Fibroblast of upper back skin (primary cell): ENCODE data around the gene GNAS-AS1.
A peak's percentile ranks its signal among the peaks of the same experiment; 100 is the strongest.

Experiments
- DNase-seq: peaks from one replicate; pipeline ENCODE4 v3.0.0-alpha.2; 2013

The GNAS-AS1 gene

DNA sequence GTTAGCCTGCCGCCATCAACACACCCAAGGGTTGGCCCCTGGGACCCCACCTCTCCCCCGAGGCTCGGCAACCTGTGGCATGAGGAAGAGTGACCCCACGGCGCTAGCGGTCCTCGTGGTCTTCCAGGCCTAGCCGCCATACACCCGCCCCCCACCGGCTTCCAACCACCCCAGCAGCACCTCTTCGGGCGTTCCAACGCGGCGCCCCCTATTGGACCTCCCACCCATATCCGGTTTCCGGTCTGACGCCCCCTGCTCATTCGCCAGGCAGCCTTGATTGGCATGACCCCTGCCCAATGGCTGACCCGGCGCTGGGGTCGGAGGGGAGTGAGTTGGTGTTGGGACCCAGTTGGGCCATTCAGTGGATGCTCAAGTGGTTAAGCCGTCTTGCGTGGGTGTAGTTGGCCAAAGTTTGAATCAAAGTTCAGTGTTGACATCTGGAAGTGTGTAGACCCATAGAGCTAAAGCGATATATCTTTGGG lies at the start of gene GNAS-AS1:
Gene GNAS-AS1, minus strand, starts transcription at position 210 of the 482 bp plus-strand sequence.
- peak; percentile 90 for DNase-seq

GRCh38 chr20:58900397-58900796 lies 49.7 kb upstream of the GNAS-AS1 start:
- DNase-seq, result peak; percentile 23

DNA sequence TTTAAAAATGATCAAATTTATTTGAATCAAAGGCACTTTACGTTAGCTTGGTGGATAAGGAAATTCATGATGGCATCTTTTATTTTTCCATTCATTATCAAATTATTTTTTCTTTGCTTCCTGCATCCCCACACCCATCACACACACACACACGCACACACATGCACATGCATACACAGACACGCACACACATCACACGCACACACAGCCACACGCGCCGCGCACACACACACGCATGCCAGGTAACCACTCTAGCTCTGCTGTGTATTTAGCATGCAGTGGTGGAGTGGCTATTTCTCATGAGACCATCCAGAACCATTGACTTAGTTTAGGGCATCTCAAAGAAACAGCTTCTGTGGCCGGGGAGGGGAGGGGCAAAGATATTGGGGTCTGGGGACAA lies 48.8 kb upstream of the GNAS-AS1 start:
- DNase-seq, result no peak

DNA sequence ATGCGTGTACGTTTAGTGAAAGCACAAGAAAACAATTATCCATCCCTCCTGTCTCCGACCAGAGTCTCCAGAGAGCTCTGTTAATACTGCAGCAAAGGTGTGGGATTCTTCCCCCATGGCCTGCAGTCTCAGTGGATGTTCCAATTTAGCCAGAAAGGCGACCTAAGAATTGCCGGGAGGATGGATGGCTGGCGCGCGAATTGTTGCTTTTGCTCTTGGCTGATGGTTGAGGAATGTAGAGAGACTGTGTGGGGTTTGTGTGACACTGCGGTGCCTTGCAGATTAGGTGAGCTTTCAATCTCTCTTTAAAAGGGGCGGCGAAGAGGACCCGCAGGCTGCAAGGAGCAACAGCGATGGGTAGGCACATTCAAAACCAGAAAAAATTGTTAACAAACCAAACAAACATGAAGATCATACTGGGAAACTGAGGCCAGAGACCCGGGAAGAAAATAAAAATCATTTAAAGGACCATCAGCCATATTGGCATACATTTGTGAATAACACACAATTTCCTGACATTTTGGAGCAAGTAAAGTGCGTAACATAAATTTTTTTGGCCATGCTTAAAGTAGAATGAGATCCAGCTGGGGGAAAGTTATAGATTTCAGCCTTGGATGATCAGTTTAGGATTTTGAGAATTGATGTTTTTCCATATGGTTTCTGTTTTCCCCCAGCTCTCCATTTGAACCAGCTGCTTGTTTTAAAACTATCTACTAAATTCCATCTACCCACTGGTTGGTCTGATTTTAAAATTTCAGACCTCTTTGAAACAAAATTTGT lies 48.1 kb upstream of the GNAS-AS1 start:
- peak; percentile 16 for DNase-seq

DNA sequence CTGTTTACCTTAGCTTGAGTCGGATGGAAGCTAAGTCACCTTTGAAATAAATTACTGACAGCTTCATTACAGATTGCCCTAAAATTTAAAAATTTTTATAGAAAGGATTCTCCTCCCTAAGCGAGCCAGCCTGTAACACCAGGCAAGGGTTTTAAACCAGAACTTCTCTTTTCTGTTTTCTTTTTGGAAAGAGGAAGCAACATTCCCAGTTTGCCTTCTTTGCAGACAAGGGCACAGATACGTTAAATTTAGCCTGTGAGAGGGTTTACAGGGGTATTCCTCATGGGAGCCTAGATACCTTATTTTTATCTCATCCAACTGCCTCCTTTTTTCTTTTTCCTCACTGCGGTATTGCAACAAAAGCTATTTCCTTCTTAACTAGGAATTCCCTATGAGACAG lies 46.8 kb upstream of the GNAS-AS1 start:
- no peak for DNase-seq

DNA sequence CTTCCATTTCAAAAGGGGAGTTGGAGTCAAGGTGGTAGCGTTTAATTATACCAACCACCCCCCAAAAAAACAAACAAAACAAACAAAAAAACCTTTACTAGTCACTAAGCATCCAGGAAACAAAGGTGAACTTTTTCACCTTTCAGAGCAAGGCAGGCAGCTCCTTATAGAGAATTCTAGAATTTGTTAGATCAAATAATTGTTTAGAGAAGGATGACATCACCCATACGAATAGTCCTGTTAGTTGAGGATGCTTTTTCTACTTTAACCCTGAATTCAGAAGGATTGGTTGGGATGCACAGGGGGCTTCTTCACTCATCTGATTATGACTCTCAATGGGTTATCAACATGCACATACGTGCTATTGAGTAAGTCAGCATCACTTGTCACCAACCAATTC lies 46.1 kb upstream of the GNAS-AS1 start:
- no peak for DNase-seq

DNA sequence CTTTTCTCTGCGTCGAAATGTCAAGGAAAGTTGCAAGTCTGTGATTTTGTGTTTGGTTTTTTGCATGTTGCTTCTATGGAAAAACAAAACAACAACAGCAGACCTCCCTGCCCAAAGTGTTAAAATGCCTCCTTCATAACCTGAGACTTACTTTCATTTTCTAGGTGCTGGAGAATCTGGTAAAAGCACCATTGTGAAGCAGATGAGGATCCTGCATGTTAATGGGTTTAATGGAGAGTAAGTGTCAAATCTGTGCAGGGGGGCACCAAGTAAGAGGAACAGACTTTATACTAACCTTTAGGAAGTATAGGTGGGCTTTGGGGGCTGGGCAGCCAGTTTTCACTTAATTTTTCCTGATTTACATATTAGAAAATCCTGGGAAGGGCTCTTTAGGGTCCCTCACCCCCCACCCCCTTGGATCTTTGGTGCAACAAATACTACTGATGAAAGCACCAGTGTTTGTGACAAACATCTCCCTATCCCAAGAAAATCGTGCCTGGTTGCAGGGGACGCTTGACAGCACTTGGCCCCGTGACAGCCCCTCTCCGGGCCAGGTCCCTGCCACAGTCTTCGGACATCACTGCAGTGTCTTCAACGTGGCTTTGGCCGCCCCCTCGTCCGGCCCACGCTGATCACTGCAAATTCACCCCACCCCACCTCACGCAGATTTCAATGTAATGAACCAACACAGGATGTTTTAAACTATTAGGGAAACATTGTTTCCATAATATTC lies 44.9 kb upstream of the GNAS-AS1 start:
- DNase-seq, result no peak

DNA sequence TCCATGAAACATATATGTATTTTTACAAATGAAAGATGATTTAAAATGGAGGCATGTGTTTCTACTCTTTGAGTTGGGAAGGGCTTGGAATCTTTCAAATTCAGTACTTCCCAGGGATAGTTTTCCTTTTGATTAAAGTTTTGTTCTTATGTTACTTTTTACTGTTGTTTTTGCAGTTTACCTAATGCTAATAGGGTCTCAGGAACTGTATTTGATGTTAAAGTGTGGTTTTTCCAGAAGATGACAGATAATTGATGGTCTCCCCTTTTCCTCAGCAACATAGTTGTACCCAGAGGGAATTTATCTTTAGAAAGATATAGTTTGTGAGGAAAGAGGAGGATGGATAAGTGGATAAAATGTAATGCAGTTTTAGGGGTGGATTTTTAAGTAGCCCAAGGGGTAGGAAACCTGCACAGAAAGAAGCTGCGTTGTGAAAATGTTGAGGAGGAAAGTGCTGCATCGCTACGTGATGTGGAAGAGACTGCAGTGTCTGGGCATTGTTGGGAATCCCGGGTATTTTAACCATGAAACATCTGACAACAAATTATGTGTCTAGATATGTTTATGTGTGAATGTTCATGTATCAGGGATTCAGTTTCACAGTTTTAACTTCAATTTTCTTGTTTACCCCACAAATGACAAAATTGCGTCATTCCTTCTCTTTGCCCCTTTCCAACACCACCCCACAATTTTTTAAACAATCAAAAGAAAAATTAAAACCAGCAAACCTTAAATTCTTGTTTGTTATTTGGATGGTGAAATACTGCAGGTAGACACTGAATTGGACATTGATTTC lies 44.1 kb upstream of the GNAS-AS1 start:
- no peak for DNase-seq

DNA sequence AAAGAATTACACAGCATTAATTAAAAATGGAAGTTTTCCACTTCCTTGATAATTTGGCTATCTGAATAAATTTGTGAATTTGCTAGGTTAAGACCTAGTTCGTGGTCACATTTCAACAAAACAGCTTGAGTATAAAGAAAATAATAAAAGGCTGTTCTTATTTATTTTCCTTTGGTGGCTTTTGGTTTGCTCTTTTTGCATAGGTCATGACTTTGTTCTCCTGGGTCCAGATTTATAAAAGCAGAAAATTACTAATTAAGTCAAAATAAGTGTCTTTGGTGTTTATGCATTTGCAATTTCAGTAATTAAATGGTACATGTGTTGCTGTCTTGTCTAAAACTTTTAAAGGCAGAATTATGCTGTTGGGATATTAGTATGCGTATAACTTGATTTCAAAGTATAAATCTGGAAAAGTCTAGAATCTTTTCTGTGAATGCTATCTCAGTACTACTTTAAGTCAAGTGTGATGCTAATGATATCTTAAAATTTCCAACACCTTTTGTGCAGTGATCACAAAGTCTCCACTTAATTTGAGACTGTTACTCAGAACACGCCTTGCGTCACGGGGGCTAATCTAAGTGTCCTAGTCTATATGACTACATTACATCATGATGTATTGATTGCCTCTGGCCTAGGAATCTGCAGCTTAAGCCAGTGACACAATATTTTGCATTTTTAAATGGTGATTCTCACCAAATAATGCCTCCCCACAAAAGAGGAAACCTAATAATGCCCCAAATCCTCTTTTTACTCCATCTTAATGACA lies 42.8 kb upstream of the GNAS-AS1 start:
- no peak for DNase-seq

- DNase-seq, result no peak
Observed at GRCh38 chr20:58892932-58893224, 42.2 kb upstream of the GNAS-AS1 start.

DNA sequence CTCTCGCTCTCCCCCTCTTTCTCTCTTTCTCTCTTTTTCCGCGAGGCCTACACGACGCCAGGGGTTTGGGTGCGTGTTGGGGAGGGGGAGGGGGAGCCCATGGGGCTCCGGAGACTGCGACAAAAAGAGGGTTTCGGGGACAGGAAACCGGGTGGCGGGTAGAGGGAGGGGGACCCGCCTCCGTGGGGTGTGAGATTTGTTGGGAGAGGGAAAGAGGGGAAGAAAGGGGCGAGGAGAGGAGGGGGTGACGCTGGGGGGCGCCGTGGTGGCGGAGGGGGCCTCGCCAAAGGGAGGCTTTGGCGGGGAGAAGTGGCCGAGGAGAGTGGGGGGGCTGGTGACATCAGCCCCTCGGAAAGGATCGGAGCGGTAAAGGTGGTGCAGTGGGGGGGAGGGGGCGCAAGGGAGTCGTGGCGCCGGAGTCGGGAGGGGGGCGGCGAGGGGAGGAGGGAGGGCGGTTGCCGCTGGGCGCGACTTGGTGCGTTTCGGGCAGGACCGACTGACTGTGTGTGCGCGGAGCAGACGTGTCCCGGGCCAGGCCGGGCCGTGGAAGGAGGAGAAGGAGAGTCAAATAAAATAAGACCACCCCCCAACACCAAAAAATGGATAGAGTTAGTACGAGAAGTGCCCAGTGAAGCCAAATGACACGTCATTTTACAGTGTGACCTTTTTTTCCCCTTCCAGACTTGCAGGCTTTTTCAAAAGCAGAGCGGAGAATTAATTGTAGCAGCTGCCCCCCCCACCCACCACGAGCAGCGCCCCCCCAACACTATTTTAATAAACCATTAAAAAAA lies 41.6 kb upstream of the GNAS-AS1 start:
- DNase-seq, result peak; percentile 67

DNA sequence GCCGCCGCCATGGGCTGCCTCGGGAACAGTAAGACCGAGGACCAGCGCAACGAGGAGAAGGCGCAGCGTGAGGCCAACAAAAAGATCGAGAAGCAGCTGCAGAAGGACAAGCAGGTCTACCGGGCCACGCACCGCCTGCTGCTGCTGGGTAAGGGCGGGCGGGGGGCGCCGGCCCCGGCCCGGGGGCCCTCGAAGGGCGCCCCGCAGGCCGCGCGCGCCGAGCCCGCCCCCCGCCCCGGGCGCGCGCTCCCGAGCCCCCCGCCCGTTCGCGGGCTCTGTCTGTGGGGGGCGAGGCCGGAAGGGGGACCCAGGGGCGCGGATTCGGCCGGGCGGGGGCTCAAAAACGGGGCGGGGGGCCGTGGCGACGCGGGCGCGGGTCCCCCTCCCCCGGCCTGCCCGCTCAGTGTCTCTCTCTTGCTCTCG lies 41.0 kb upstream of the GNAS-AS1 start:
- DNase-seq, result peak; percentile 34

GRCh38 chr20:58891086-58891717 lies 40.5 kb upstream of the GNAS-AS1 start:
- peak; percentile 78 for DNase-seq

DNA sequence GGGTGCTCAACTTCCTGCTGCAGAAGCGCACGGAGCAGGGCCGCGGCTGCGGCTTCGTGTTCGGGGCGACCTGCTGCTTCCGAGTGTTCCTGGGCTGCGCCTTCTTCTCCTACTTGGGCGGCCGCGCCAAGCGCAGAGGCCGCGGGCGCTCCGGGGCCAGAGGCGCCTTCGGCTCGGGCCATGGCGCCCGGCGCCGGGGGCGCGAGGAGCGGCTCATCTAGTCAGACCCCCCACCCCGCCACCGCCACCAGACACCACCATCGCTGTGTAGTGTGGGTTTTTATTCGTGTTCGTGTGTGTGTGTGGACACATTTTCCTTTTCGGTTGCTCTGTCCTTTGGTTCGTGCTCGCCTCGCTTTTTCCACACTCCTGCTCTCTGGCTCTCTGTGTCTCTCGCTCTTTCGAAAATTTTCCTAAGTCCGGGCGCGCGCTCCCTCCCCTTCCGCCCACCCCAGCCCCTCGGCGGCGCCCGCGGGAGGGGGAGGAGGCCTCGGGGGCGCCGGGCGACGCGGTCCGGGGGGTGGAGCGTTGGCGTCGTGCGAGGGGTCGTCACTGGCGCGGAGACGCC lies 39.9 kb upstream of the GNAS-AS1 start:
- peak; percentile 86 for DNase-seq

DNA sequence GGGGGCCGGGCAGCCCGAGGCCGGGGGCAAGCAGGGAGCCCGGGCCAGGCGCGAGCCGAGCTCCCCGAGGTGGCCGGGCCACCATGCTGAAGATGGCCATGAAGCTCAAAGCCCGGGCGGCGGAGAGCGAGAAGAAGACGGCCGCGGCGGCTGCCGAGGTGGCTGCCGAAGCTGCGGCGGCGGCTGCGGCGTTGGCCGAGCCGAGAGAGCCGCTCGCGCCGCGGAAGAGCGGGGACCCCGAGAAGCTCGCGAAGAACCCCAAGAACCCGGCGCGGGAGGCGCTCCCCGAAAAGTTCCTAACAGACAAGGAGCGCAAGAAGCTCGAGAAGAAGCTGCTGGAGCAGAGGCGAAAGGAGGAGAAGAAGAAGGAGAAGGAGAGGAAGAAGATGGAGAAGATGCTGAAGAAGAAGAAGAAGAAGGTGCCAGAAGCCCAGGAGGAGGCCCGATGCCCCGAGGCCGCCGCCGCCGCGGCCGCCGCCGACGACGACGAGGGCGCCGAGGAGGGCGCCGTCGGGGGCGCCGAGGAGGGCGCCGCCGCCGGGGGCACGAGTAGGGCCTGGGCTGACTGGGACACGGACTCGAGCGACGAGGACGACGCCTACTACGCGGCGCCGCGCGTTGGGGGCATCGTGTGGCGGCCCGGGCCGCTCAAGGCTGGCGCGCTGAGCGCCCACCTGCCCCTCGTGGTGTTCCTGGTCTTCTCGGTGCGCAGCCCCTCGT lies 39.3 kb upstream of the GNAS-AS1 start:
- DNase-seq, result no peak

GRCh38 chr20:58889334-58889760 lies 38.6 kb upstream of the GNAS-AS1 start:
- no peak for DNase-seq

DNA sequence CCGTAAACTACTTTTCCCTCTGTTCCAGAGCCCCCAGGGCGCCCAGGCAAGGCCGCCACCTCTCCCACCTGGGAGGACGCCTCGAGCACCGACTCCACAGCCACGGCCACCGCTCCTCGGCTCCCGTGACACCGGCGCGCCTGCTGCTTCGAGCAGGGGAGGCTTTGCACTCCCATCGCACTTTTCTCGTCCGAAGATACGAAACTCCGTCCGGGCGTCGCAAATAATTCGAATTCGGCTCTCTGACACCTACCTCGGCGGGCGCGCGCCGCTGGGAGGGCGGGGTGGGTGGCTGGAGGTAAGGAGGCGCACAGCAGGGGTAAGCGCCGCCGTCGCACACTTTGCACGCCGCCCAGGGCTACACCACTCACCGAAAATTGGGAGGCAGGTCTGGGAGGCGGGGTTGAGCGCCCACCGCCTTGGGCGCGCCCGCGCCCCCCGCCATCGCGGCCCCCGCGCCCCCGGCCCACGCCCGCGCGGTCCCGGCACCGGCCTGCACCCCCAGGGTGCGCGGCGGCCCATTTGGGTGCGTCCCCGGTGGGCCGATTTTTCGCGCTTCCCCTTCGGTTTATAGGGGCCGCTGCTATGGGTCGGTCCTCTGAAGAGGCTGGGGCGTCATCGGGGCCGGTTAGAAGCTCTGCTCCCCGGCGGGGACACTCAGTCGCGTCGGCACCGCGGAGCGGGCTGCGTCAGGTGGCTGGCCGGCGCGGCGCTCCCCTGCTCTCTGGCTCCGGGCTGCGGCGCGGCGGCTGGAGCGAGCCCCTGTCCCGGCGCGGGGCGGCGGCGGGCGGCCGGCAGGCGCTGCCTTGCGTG lies 38.0 kb upstream of the GNAS-AS1 start:
- DNase-seq, result peak; percentile 78

- DNase-seq, result no peak
Observed at GRCh38 chr20:58888103-58888502, 37.4 kb upstream of the GNAS-AS1 start.

GRCh38 chr20:58886546-58886945 lies 35.8 kb upstream of the GNAS-AS1 start:
- DNase-seq, result no peak
